ENCODE results near the gene ELFN1.

ELFN1 gene

DNA sequence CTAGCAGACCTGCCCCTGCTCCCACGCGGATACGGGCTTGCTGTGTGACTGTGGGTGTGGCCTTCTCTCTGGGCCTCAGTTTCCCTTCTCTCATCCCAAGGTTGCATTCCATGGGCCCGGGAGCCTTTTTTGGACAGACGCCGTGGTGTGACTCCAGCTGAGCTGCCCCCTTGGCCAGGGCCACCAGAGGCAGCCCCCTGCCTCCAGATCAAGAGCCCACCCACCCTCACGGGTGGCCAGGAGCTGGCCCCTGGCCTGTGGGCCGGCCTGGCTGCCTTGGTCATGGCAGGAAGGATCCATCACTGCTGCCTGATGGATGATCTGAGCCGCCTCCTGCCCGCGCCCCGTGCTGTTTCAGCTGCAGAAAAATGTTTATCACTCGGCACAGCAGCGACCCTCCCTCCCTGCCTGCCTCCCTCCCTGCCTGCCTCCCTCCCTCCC lies 27.8 kb upstream of the ELFN1 start:
- DNase-seq (ENCODE audit: low read depth in 2 of 3, low spot score in 2 of 3): no peak

DNA sequence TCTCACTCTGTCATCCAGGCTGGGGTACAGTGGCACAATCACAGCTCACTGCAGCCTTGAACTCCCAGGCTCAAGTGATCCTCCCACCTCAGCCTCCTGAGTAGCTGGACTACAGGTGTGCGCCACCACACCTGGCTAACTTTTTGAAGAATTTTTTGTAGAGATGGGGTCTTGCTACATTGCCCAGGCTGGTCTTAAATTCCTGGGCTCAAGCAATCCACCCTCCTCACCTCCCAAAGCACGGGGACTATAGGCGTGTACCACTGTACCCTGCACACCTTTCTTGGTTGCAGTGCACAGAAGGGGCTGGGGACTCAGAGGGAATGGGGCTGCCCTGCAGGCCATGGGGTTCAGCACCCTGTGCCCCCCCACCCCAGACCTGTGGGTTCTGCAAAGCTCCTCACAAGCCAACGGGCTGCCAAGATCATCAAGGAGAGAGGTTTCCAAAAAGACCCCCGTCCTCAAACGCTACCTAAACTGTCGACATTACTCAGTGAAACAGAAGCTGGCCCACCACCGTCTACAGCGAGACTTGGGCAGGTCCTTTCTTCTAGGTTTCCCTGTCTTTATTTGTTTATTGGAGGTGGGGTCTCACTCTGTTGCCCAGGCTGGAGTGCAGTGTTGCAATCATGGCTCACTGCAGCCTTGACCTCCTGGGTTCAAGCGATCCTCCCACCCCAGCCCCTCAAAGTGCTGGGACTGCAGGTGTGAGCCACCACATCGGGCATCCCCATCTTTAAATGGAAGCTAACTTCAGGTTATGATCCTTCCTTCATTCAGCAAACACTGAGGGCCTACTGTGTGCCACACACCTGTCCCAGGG lies 26.6 kb upstream of the ELFN1 start:
- no peak for DNase-seq (ENCODE audit: low read depth in 2 of 3, low spot score in 2 of 3)

DNA sequence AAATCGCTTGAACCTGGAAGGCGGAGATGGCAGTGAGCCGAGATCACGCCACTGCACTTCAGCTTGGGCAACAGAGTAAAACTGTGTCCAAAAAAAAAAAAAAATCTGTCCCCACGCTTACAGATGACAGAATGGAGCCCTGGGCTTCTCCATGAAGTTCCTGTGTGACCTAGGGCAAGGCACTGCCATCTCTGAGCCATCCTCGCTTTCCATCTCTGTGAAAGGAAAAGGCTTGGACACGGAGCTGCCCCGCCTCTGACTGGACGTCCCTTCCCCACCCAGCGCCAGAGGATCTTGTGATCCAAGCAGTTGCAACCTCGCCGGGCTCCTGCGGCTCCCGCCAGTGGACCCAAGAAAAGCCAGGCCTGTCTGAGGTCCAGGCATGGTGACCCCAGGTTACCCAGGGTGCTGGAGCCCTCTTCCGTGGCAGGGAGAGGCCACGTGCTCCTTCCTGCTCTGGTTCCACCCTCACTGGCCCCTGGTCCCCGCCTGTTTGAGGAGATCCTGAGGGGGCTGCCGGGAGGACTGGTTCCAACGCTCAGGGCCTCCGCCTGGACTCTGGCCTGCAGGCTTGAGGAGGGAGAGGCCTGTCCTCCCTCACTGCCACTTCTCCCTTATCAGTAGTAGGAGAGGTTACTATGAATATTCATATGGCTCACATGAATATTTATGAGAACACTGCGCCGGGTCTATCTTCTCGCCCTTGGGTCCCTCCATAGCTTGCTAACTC lies 25.6 kb upstream of the ELFN1 start:
- no peak for DNase-seq (ENCODE audit: low read depth in 2 of 3, low spot score in 2 of 3)

DNA sequence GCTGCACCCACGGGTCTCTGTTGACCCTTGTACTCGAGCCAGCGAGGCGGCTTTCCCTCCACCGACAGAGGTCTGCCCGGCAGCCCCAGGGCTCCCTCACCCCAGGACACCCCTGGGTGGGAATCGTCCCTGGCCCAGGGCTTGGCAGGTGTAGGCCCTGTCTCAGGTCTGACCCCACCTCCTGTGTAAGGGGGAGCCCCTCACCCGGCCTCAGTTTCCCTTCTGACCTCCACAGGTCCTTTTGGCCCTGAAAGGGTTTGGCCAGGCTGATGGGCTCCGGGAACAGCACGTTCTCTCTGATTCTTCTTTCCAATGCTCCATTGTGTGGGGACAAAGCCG lies 25.0 kb upstream of the ELFN1 start:
- DNase-seq (ENCODE audit: low read depth in 2 of 3, low spot score in 2 of 3): no peak

GRCh38 chr7:1645476-1645875 lies 24.6 kb upstream of the ELFN1 start:
- DNase-seq (ENCODE audit: low read depth in 2 of 3, low spot score in 2 of 3): no peak

GRCh38 chr7:1646391-1646790 lies 23.7 kb upstream of the ELFN1 start:
- DNase-seq (ENCODE audit: low read depth in 2 of 3, low spot score in 2 of 3): no peak

- no peak for DNase-seq (ENCODE audit: low read depth in 2 of 3, low spot score in 2 of 3)
These were observed 22.9 kb upstream of the ELFN1 start for GRCh38 chr7:1646957-1647891.

DNA sequence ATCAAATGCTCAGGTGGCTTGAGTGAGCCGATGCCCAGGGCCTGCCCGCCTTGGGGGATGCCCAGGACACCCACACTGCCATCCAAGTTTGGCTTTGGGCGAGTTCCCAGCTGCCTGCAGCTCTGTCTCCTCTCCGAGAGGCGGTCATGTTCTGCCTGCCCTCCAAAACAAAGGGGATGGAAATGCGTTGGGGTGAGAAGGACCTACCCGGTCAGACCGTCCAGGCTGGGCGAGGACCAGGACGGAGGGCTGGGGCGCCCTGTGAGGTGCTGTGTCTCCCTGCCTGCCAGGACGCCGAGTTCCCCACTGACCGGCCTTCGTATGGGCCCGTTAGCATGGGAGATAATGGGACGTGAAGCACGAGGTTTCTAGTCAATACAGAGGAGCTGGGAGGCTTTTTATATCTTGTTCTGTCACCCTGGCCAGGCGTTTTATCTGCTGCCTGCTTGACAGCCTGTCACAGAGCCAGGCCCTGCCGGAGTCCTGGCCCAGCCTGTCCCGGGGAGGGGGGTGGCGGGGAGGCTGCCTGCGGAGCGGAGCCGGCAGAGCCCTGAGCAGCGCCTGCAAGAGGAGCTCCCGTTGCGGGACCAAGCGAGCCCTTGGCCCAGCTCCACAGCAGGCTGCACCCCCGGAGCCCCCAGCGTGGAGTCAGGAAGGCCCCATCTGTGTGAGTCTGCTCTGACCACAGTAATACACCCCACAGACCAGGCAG lies 22.0 kb upstream of the ELFN1 start:
- no peak for DNase-seq (ENCODE audit: low read depth in 2 of 3, low spot score in 2 of 3)

GRCh38 chr7:1649751-1650326 lies 20.2 kb upstream of the ELFN1 start:
- DNase-seq (ENCODE audit: low read depth in 2 of 3, low spot score in 2 of 3): no peak

- DNase-seq (ENCODE audit: low read depth in 2 of 3, low spot score in 2 of 3): no peak
These were observed 19.6 kb upstream of the ELFN1 start for GRCh38 chr7:1650363-1651030.

- no peak for DNase-seq (ENCODE audit: low read depth in 2 of 3, low spot score in 2 of 3)
These were observed 19.0 kb upstream of the ELFN1 start for GRCh38 chr7:1651031-1651446.

DNA sequence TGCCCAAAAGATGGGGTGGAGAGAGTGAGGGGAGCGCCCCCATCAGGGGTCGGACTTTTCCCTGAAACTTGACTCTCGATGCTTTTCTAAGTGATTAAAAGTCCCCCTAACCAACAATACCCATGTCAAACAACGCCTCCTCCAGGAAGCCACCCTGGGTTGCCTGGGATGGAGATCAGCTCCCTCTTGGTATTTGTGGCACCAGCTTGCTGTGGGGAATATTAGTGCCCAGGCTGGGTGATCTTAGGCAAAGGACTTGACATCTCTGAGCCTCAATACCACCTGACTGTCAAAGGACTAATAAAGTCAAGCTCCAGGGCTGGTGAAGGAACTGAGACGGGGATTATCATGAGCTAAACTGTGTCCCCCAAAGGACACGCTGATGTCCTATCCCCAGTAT lies 18.2 kb upstream of the ELFN1 start:
- no peak for DNase-seq (ENCODE audit: low read depth in 2 of 3, low spot score in 2 of 3)

GRCh38 chr7:1653500-1653899 lies 16.6 kb upstream of the ELFN1 start:
- DNase-seq (ENCODE audit: low read depth in 2 of 3, low spot score in 2 of 3): no peak

DNA sequence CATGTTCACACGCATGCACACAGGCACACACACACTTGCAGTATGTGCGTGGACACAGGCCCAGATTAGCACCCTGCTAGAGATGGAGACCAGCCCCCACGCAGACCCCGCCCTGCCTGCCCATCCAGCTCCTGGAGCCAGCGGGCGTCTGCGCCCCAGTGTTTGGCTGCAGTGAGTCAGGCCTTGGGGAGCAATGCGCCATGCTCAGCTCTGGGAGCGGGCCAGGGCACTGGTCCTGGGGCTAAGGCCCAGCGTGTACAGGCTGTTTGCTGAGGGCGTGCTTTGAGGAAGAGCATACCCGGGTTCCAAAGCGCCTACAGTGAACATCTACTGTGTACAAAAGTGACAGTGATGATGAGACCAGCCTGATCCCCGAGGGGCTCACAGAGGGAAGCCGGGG lies 16.0 kb upstream of the ELFN1 start:
- DNase-seq (ENCODE audit: low read depth in 2 of 3, low spot score in 2 of 3): no peak

GRCh38 chr7:1654738-1655475 lies 15.2 kb upstream of the ELFN1 start:
- DNase-seq (ENCODE audit: low read depth in 2 of 3, low spot score in 2 of 3): no peak

GRCh38 chr7:1659696-1660095 lies 10.4 kb upstream of the ELFN1 start:
- no peak for DNase-seq (ENCODE audit: low read depth in 2 of 3, low spot score in 2 of 3)

DNA sequence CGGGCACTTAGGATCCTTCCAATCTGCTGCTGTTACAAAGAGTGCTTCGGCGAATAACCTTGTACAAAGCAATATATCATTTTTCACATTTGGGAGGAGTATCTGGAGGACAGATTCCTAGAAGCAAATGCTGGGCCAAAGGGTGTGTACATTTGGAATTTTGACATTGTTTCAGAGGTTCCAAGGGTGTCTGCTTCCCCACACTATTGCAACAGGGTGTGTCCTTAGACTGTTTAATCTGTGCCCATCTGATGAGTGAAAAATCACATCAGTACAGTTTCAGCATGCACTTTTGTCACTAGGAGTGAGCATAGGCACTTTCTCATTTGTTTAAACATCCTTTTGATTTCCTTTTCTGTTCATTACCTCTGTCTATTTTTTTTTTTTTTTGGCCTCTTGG lies 8.6 kb upstream of the ELFN1 start:
- DNase-seq (ENCODE audit: low read depth in 2 of 3, low spot score in 2 of 3): no peak

DNA sequence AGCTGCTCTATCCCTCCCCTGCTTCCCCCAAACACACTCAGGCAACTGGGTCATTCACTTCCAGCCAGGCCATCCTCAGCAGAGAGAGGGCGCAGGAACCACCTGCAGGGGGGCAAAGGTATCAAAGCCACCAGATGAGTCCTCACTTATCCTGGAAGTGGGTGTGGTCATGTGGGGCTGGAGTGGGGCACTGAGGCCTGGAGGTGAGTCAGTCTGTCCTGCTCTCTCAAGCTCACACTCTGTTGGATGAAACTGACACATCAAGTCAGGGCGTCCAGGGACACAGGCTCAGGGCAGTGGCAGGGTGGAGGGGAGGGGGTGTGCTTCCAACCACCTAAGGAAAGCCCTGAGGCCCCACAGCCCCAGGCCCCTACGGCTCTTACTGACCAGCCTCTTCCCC lies 8.0 kb upstream of the ELFN1 start:
- DNase-seq (ENCODE audit: low read depth in 2 of 3, low spot score in 2 of 3): no peak

- no peak for DNase-seq (ENCODE audit: low read depth in 2 of 3, low spot score in 2 of 3)
These were observed 7.3 kb upstream of the ELFN1 start for GRCh38 chr7:1662767-1663166.
